A549 (cell line): ENCODE results near the gene SDF2L1.

Source experiments
- CBX8 ChIP-seq: fragments of 200-600 bp; sonication (generic); IDR thresholded peaks from 2 replicates; pipeline ENCODE4 v1.6.1; 2016
- CTCF ChIP-seq: fragments of >200 bp; sonication (Bioruptor Twin); formaldehyde crosslinking; IDR thresholded peaks from 3 replicates; pipeline ENCODE4 v1.5.1; 2016
- HOXA7 ChIP-seq: fragments of 250-450 bp; sonication (Bioruptor Pico); IDR thresholded peaks from 2 replicates; pipeline ENCODE4 v1.5.0; 2020; ENCODE audit warnings: mild to moderate bottlenecking, moderate library complexity
- POLR2A ChIP-seq: IDR thresholded peaks from 2 replicates; pipeline ENCODE4 v1.6.1; 2012; ENCODE audit warnings: mild to moderate bottlenecking, low read length

DNA sequence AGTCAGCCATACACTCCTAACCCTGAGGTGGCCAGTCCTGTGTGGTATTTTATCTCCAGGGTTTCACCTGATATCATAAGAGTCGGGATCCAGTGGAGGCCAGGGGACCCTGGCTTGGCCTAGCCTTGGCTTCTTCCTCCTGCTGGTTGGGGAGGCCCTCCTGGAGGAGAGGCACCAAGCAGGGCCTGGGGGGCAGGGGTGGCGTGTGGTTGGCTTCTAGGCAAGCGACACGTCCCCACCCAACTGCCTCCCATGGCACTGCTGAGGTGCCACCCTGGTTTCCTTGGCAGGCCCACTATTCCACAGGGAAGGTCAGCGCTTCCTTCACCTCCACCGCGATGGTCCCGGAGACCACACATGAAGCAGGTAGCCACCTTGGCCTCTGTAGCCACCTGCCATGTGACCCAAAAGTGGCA lies 44.1 kb downstream of the SDF2L1 start:
- TF ChIP-seq HOXA7 (CRISPR knock-in tag) (no peak), CBX8 (no peak), CTCF (no peak), POLR2A (no peak)
